Heart left ventricle (tissue), 13 donors: Measurements from ENCODE around the gene YPEL4.

Experiments
- CTCF ChIP-seq, 12 donors: fragments of 200-600 bp; sonication (generic) in 4 of 12; IDR thresholded peaks; one replicate each; pipeline versions ENCODE4 v1.5.0 to v1.8.0; 2018 to 2022; ENCODE audit warnings: antibody characterized with exemption in 12 of 12, mild to moderate bottlenecking in 5 of 12
- POLR2A ChIP-seq, 2 donors: fragments of 450-650 bp; IDR thresholded peaks; one replicate each; pipeline ENCODE4 v1.6.1; 2017; ENCODE audit warnings: antibody characterized with exemption in 2 of 2, mild to moderate bottlenecking in 2 of 2, moderate library complexity in 2 of 2
- donor health status: ischemic (EF 13 %, LVEDD 7.1; RV severe dilation, severe dysfunction).
- donor health status: DM: no; HTN: yes; CAD: no.
- donor health status: DM: no; HTN: no; CAD: no.
- donor health status: ischemic (EF 25% LVEDD 6.9; RV normal size, moderate dysfunction).
- donor health status: ischemic (EF 25% LVEDD 5.7; RV mildly dilated, moderate dysfunction).
- donor health status: ischemic (EF 35%, LVEDD 5.7; RV mildly dilated, moderate dysfunction).
- donor health status: nonischemic (EF 11% LVEDD 7.7; RV severe dilation, severe dysfunction).
- donor health status: DM: yes; HTN: yes; CAD: no.
- donor health status: PGD.
- donor health status: ischemic (EF 29% LVEDD 5.4; RV normal size, mild dysfunction).
- donor health status: nonischemic (EF 23%, LVEDD 6.1; RV moderate dilation, normal function).

GRCh38 chr11:57622263-57622662 lies 27.4 kb downstream of the YPEL4 start:
- TF ChIP-seq CTCF (IDR thresholded peaks at IDR 0.05): no peak
- TF ChIP-seq POLR2A (IDR thresholded peaks at IDR 0.05): no peak
